HUES6 (cell line): ENCODE measurements around the gene IGF2BP2.

ENCODE experiments used
- H3K27ac ChIP-seq: 2 replicates; pipeline ENCODE4 v1.7.0; 2013; ENCODE audit warnings: low read depth, mild to moderate bottlenecking, low read length, inconsistent platforms
- H3K27me3 ChIP-seq: 2 replicates; pipeline ENCODE4 v1.6.1; 2013; ENCODE audit warnings: low read length; ENCODE audit not compliant: control insufficient read depth, insufficient read depth
- H3K36me3 ChIP-seq: 2 replicates; pipeline ENCODE4 v1.6.1; 2013; ENCODE audit warnings: low read length; ENCODE audit not compliant: control insufficient read depth, insufficient read depth
- H3K4me1 ChIP-seq: 2 replicates; pipeline ENCODE4 v1.6.1; 2013; ENCODE audit warnings: low read length; ENCODE audit not compliant: control insufficient read depth, insufficient read depth
- H3K4me3 ChIP-seq: 2 replicates; pipeline ENCODE4 v1.5.1; 2013; ENCODE audit warnings: low read depth, low read length
- H3K9ac ChIP-seq: one replicate; pipeline ENCODE4 v1.6.1; 2013; ENCODE audit warnings: mild to moderate bottlenecking, low read length
- H3K9me3 ChIP-seq: 2 replicates; pipeline ENCODE4 v1.6.1; 2013; ENCODE audit warnings: low read depth, low read length; ENCODE audit not compliant: control insufficient read depth, insufficient read depth

The IGF2BP2 gene

GRCh38 chr3:185837414-185837813 is 12.6 kb upstream of the IGF2BP2 start:
- no peaks in the 10 kb centered on the region for H3K36me3 ChIP-seq
- no peaks in the 10 kb centered on the region for H3K27me3 ChIP-seq
- H3K4me1 ChIP-seq, result no peaks in the 10 kb centered on the region
- peaks cover 4% of the 10 kb centered on the region; the same call in 1 of the 2 replicates for H3K9me3 ChIP-seq
- H3K27ac ChIP-seq, result no peak overlapping the region
- no peak overlapping the region for H3K4me3 ChIP-seq
- H3K9ac ChIP-seq, result no peak overlapping the region

- Histone ChIP-seq H3K27me3 (no peaks in the 10 kb centered on the region), H3K9ac (no peak overlapping the region), H3K36me3 (peaks cover 34% of the 10 kb centered on the region), H3K4me3 (no peak overlapping the region), H3K9me3 (peaks cover 54% of the 10 kb centered on the region), H3K4me1 (0 out of 2 replicates have a peak, but pooled peaks cover under 1% of the 10 kb centered on the region), H3K27ac (no peak overlapping the region)
Observed at GRCh38 chr3:185831990-185832389, 7.1 kb upstream of the IGF2BP2 start.

- H3K27ac ChIP-seq, result no peak overlapping the region
- H3K27me3 ChIP-seq, result no peaks in the 10 kb centered on the region; the same call in 1 of the 2 replicates
- no peak overlapping the region for H3K9ac ChIP-seq
- H3K9me3 ChIP-seq, result peaks cover 58% of the 10 kb centered on the region
- H3K36me3 ChIP-seq, result peaks cover 34% of the 10 kb centered on the region
- no peak overlapping the region for H3K4me3 ChIP-seq
- H3K4me1 ChIP-seq, result peaks cover 7% of the 10 kb centered on the region; the same call in 1 of the 2 replicates
Observed at GRCh38 chr3:185831195-185831594, 6.4 kb upstream of the IGF2BP2 start.

- Histone ChIP-seq H3K27ac (no peak overlapping the region), H3K9ac (no peak overlapping the region), H3K4me3 (no peak overlapping the region), H3K4me1 (peaks cover 7% of the 10 kb centered on the region; the same call in 1 of the 2 replicates), H3K9me3 (peaks cover 58% of the 10 kb centered on the region), H3K27me3 (no peaks in the 10 kb centered on the region; the same call in 1 of the 2 replicates), H3K36me3 (peaks cover 34% of the 10 kb centered on the region)
Observed at GRCh38 chr3:185830018-185830797, 5.4 kb upstream of the IGF2BP2 start.

GRCh38 chr3:185828755-185829154 is 3.9 kb upstream of the IGF2BP2 start:
- no peak overlapping the region for H3K4me3 ChIP-seq
- no peak overlapping the region for H3K9ac ChIP-seq
- H3K27me3 ChIP-seq, result no peaks in the 10 kb centered on the region; the same call in 1 of the 2 replicates
- no peak overlapping the region for H3K27ac ChIP-seq
- peaks cover 58% of the 10 kb centered on the region for H3K9me3 ChIP-seq
- H3K36me3 ChIP-seq, result peaks cover 34% of the 10 kb centered on the region
- H3K4me1 ChIP-seq, result peaks cover 7% of the 10 kb centered on the region; the same call in 1 of the 2 replicates

GRCh38 chr3:185827595-185828344 is 2.9 kb upstream of the IGF2BP2 start:
- Histone ChIP-seq H3K9me3 (peaks cover 58% of the 10 kb centered on the region), H3K4me3 (no peak overlapping the region), H3K4me1 (peaks cover 7% of the 10 kb centered on the region; the same call in 1 of the 2 replicates), H3K36me3 (peaks cover 34% of the 10 kb centered on the region), H3K9ac (no peak overlapping the region), H3K27me3 (no peaks in the 10 kb centered on the region; the same call in 1 of the 2 replicates), H3K27ac (no peak overlapping the region)

- Histone ChIP-seq H3K4me3 (peak overlapping the region; percentile 97), H3K9ac (peak overlapping the region; percentile 80), H3K4me1 (peaks cover 15% of the 10 kb centered on the region), H3K9me3 (peaks cover 40% of the 10 kb centered on the region), H3K27me3 (no peaks in the 10 kb centered on the region; the same call in 1 of the 2 replicates), H3K36me3 (peaks cover 34% of the 10 kb centered on the region), H3K27ac (peak overlapping the region; percentile 79; the same call in 1 of the 2 replicates)
Observed at GRCh38 chr3:185825639-185826481, 1.0 kb upstream of the IGF2BP2 start.

GRCh38 chr3:185824051-185825005 is 514 bp downstream of the IGF2BP2 start:
- no peaks in the 10 kb centered on the region; the same call in 1 of the 2 replicates for H3K27me3 ChIP-seq
- H3K4me3 ChIP-seq, result peak overlapping the region; percentile 97
- peak overlapping the region; percentile 96 for H3K27ac ChIP-seq
- peaks cover 24% of the 10 kb centered on the region for H3K9me3 ChIP-seq
- H3K9ac ChIP-seq, result peak overlapping the region; percentile 91
- peaks cover 30% of the 10 kb centered on the region for H3K4me1 ChIP-seq
- peaks cover 24% of the 10 kb centered on the region for H3K36me3 ChIP-seq

GRCh38 chr3:185823078-185824044 is 1.5 kb downstream of the IGF2BP2 start:
- Histone ChIP-seq H3K9me3 (peaks cover 17% of the 10 kb centered on the region; the same call in 1 of the 2 replicates), H3K9ac (peak overlapping the region; percentile 91), H3K36me3 (peaks cover 14% of the 10 kb centered on the region), H3K27ac (peak overlapping the region; percentile 96), H3K4me1 (peaks cover 37% of the 10 kb centered on the region), H3K4me3 (peak overlapping the region; percentile 97), H3K27me3 (no peaks in the 10 kb centered on the region; the same call in 1 of the 2 replicates)
